ENCODE measurements around the gene ORC1. TPM values are rescaled to one million over a fixed set of nuclear protein-coding genes. Genes with fewer than 3 reads are reported as not detected.

The ORC1 gene
- total RNA-seq, 1 experiment from 2014 or later, result 14.3 TPM

GRCh38 chr1:52359676-52360594 is 44.3 kb downstream of the ORC1 start:
- in situ Hi-C loops (cut with HindIII; ENCODE audit: low pct_unique_long_range_greater_than_20kb, low sequenced_read_pairs), result no loop called here
- CTCF ChIA-PET, result interaction anchor here (0.6 kb wide), 1 partner anchor 8 kb away, joined by 3 read pairs; no protein-coding TSS in a partner anchor
- no peak overlapping the region for H3K27ac ChIP-seq (ENCODE audit: low read length)

More at GRCh38 chr1:52359676-52360594, 44.3 kb downstream of the ORC1 start:
- H3K4me3 ChIP-seq (ENCODE audit: low read depth in 2 of 2, low read length in 2 of 2), result no peak overlapping the region
- BruUV-seq (replicated peaks), result no TSS peak
- no peak for ATAC-seq
- POLR2A ChIA-PET, result no interaction called here
- intact Hi-C loops (cut with micrococcal nuclease; ENCODE audit: unreplicated experiment), result no loop called here
- H3K4me1 ChIP-seq (ENCODE audit: control insufficient read depth, insufficient read depth, low read length), result peaks cover 5% of the 10 kb centered on the region; the same call in 1 of the 2 replicates
- no peaks in the 10 kb centered on the region for H3K9me3 ChIP-seq (ENCODE audit: control insufficient read depth, insufficient read depth, low read depth, low read length)
- no peak for DNase-seq (ENCODE audit: low read depth, low spot score)
- no peak for TF ChIP-seq TCF7L2 (IDR thresholded peaks at IDR 0.05; ENCODE audit: low read depth, low read length)
- no peak for TF ChIP-seq POLR2AphosphoS5 (IDR thresholded peaks at IDR 0.05; ENCODE audit: low read depth, low read length)
- no peak for TF ChIP-seq REST (IDR thresholded peaks at IDR 0.05; ENCODE audit: insufficient read depth in 1 of 2, low read depth in 2 of 2, low read length in 1 of 2)
- no peak for TF ChIP-seq CTCF (IDR thresholded peaks at IDR 0.05)
- TF ChIP-seq SIN3A (IDR thresholded peaks at IDR 0.05; ENCODE audit: borderline replicate concordance, insufficient read depth, low read depth, low read length), result no peak
- H3K36me3 ChIP-seq (ENCODE audit: control insufficient read depth, insufficient read depth, low read length), result peaks cover 26% of the 10 kb centered on the region
- no peaks in the 10 kb centered on the region for H3K27me3 ChIP-seq (ENCODE audit: control insufficient read depth, insufficient read depth, low read length)

Data from Panc1 (cell line).